Activated B cell treated with CpG ODN at 0.5 μM for 24 hours (primary cell): Measurements from ENCODE around the gene OSGEP. TPM values are rescaled to one million over a fixed set of nuclear protein-coding genes. Genes with fewer than 3 reads are reported as not detected.

Source experiments
- ATAC-seq: fragments of 200-7000 bp; cut with Tn5 transposase; one replicate; pipeline ENCODE4 v1.10.0; 2021; ENCODE audit warnings: low read depth, mild to moderate bottlenecking, moderate library complexity
- CTCF ChIA-PET: fragments of 350-600 bp; sonication (Branson Sonifier 250); formaldehyde crosslinking; loops from one replicate; lab custom pipeline; 2021; ENCODE audit warnings: antibody characterized with exemption; lab: Charles Lee
- POLR2A ChIA-PET: fragments of 350-600 bp; sonication (Branson Sonifier 250); formaldehyde crosslinking; loops from one replicate; lab custom pipeline; 2021; ENCODE audit warnings: antibody characterized with exemption; lab: Charles Lee
- DNase-seq: peaks from one replicate; pipeline ENCODE4 v3.0.0; 2022
- H3K27ac Mint-ChIP-seq: one replicate; pipeline ENCODE4 v1.8.0; 2020; ENCODE audit warnings: mixed read lengths
- H3K27me3 Mint-ChIP-seq: one replicate; pipeline ENCODE4 v1.8.0; 2021; ENCODE audit warnings: mixed read lengths
- H3K36me3 Mint-ChIP-seq: one replicate; pipeline ENCODE4 v1.8.0; 2021; ENCODE audit warnings: low read depth, mixed read lengths
- H3K4me1 Mint-ChIP-seq: one replicate; pipeline ENCODE4 v1.8.0; 2021; ENCODE audit warnings: mixed read lengths
- H3K4me3 Mint-ChIP-seq: one replicate; pipeline ENCODE4 v1.8.0; 2020; ENCODE audit warnings: mild to moderate bottlenecking, mixed read lengths
- H3K9me3 Mint-ChIP-seq: one replicate; pipeline ENCODE4 v1.8.0; 2020; ENCODE audit warnings: mixed read lengths
- intact Hi-C: fragments of 100-400 bp; cut with micrococcal nuclease; formaldehyde crosslinking; loops from one replicate; pipeline ENCODE4 v1.15.1; 2024
- total RNA-seq: library from RNA; stranded (reverse); gene quantifications from 2 replicates; pipeline ENCODE4 v1.2.3, GENCODE V29; 2022
- TF ChIP-seq, protein P1 (sequence below): fragments of 200-600 bp; IDR thresholded peaks from one replicate; pipeline ENCODE4 v1.8.0; 2022; ENCODE audit warnings: antibody characterized with exemption, mild to moderate bottlenecking

Gene OSGEP
- total RNA-seq, 1 donor from 2014 or later = 112 TPM

- DNase-seq (no peak), ATAC-seq (no peak)
- intact Hi-C loops = no loop called here
- no peaks in the 10 kb centered on the region for H3K27me3 Mint-ChIP-seq
- ChIA-PET POLR2A (interaction anchor here (0.7 to 1.5 kb wide), 2 partner anchors 15 to 43 kb away, joined by 3 read pairs; no protein-coding TSS in a partner anchor), CTCF (no interaction called here)
- H3K27ac Mint-ChIP-seq = no peak overlapping the region
- H3K4me3 Mint-ChIP-seq = no peak overlapping the region
- H3K9me3 Mint-ChIP-seq = no peaks in the 10 kb centered on the region
- H3K36me3 Mint-ChIP-seq = no peaks in the 10 kb centered on the region
- TF ChIP-seq, protein P1, sequence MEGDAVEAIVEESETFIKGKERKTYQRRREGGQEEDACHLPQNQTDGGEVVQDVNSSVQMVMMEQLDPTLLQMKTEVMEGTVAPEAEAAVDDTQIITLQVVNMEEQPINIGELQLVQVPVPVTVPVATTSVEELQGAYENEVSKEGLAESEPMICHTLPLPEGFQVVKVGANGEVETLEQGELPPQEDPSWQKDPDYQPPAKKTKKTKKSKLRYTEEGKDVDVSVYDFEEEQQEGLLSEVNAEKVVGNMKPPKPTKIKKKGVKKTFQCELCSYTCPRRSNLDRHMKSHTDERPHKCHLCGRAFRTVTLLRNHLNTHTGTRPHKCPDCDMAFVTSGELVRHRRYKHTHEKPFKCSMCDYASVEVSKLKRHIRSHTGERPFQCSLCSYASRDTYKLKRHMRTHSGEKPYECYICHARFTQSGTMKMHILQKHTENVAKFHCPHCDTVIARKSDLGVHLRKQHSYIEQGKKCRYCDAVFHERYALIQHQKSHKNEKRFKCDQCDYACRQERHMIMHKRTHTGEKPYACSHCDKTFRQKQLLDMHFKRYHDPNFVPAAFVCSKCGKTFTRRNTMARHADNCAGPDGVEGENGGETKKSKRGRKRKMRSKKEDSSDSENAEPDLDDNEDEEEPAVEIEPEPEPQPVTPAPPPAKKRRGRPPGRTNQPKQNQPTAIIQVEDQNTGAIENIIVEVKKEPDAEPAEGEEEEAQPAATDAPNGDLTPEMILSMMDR = no peak
- H3K4me1 Mint-ChIP-seq = peaks cover 19% of the 10 kb centered on the region
Measured at GRCh38 chr14:20421267-20421666, 33.3 kb downstream of the OSGEP start.

GRCh38 chr14:20419419-20419818 is 35.2 kb downstream of the OSGEP start:
- Mint-ChIP-seq H3K27ac (peak overlapping the region; percentile 18), H3K9me3 (no peaks in the 10 kb centered on the region), H3K36me3 (no peaks in the 10 kb centered on the region), H3K4me1 (peaks cover 19% of the 10 kb centered on the region), H3K27me3 (no peaks in the 10 kb centered on the region), H3K4me3 (no peak overlapping the region)
- TF ChIP-seq, protein P1 = no peak
- CTCF ChIA-PET = no interaction called here
- intact Hi-C loops = no loop called here
- DNase-seq (no peak), ATAC-seq (no peak)
- POLR2A ChIA-PET = no interaction called here

DNA sequence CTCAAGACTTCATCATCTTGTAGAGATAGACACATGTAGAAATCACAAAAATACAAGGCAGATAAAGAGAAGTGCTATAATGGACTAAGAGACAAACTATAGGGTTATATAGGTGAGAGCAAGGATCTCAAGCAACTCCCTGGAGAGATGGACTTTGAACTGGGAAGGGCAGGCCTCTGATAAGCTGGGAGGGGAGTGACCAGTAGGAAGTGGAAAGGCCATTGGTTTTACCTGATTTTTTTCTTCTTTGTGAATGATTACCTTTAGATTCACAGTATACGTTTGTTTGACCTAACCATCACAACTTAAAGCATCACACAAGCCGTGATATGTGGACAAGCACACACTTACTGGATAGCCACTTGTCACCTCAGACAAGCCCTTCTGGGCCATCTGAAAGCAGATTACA is 36.1 kb downstream of the OSGEP start:
- Mint-ChIP-seq H3K9me3 (no peaks in the 10 kb centered on the region), H3K36me3 (peaks cover 2% of the 10 kb centered on the region), H3K27ac (no peak overlapping the region), H3K27me3 (no peaks in the 10 kb centered on the region), H3K4me1 (peaks cover 28% of the 10 kb centered on the region), H3K4me3 (no peak overlapping the region)
- DNase-seq (no peak), ATAC-seq (no peak)
- TF ChIP-seq, protein P1 = no peak
- intact Hi-C loops = no loop called here
- ChIA-PET POLR2A (no interaction called here), CTCF (interaction anchor here (1.8 kb wide), 1 partner anchor 37 kb away, joined by 5 read pairs; the partner anchor contains the start of genes APEX1 and OSGEP)

DNA sequence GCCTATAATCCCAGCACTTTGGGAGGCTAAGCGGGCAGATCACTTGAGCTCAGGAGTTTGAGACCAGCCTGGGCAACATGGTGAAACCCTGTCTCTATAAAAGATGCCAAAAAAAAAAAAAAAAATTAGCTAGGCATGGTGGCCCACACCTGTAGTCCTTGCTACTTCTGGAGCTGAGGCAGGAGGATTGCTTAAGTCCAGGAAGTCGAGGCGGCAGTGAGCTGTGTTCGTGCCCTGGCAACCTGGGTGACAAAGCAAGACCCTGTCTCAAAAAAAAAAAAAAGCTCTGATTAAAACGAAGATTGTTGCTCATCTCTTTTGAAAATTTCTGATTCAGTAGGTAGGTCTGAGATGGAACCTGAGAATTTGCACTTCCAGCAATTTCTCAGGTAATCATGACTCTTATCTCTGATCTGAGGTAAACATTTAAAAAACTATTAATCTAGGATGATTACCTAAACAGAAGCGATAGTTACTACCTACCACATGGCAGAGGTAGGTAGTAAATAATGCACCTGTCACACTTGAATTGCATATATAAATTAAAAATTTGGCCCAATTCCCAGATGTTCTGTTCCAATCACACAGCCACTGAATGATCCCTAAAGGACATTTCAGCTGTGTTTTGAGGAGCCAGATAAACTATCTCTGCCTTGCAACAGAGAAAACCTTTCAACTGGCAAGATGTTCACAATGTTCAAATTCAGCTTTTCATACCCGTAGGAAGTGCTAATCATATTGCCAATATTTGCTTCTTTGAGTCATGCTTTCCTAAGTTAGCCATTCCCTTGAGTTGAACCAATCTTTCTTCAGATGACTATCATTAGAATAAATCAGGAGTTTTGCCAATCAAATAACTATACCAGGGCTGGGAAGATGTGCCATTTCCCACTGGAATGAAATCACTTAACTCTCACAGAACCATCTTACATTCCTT is 37.1 kb downstream of the OSGEP start:
- Mint-ChIP-seq H3K27me3 (no peaks in the 10 kb centered on the region), H3K9me3 (no peaks in the 10 kb centered on the region), H3K36me3 (peaks cover 9% of the 10 kb centered on the region), H3K4me3 (no peak overlapping the region), H3K4me1 (peaks cover 26% of the 10 kb centered on the region), H3K27ac (no peak overlapping the region)
- DNase-seq = no peak
- TF ChIP-seq, protein P1 = no peak
- ChIA-PET CTCF (interaction anchor here (0.7 to 1.8 kb wide), 3 partner anchors 38 to 193 kb away, joined by 3 to 5 read pairs (median 4); partner anchors contain the start of genes APEX1 and OSGEP), POLR2A (interaction anchor here (0.6 to 1.0 kb wide), 3 partner anchors 10 to 75 kb away, joined by 3 read pairs; partner anchors contain the start of gene PNP)
- ATAC-seq = no peak
- intact Hi-C loops = no loop called here

- H3K4me3 Mint-ChIP-seq = no peak overlapping the region
Measured at GRCh38 chr14:20416223-20416622, 38.4 kb downstream of the OSGEP start.

More at GRCh38 chr14:20416223-20416622, 38.4 kb downstream of the OSGEP start:
- DNase-seq (no peak), ATAC-seq (no peak)
- Mint-ChIP-seq H3K36me3 (peaks cover 15% of the 10 kb centered on the region), H3K27me3 (no peaks in the 10 kb centered on the region), H3K27ac (peak overlapping the region; percentile 81), H3K4me1 (peaks cover 37% of the 10 kb centered on the region), H3K9me3 (no peaks in the 10 kb centered on the region)
- ChIA-PET CTCF (interaction anchor here (0.7 to 4.3 kb wide), 32 partner anchors 9 to 275 kb away, joined by 3 to 53 read pairs (median 4); partner anchors contain the start of genes APEX1, OSGEP, PARP2 and PIP4P1), POLR2A (interaction anchor here (0.5 to 4.4 kb wide), 9 partner anchors 12 to 545 kb away, joined by 3 to 68 read pairs (median 11); partner anchors contain the start of genes APEX1, OSGEP, PARP2 and PIP4P1)
- TF ChIP-seq, protein P1 = no peak
- intact Hi-C loops = loop anchor here (1.0 kb wide), 1 partner anchor 11 kb away; no protein-coding TSS in a partner anchor
